A172 (cell line): ENCODE measurements around the gene PMP22. TPM values are rescaled to one million over a fixed set of nuclear protein-coding genes. Genes with fewer than 3 reads are reported as not detected.
"Not testable (repeated sequence)": the region's sequence is repeated elsewhere in the genome, so short reads cannot be mapped to it uniquely, and the experiment has no call there.

ENCODE experiments used
- DNase-seq: peaks from one replicate; pipeline ENCODE4 v3.0.0-alpha.2; 2015; ENCODE audit warnings: low spot score
- total RNA-seq: library from RNA; depleted of rRNA; stranded (reverse); fragments of >200 nt; shearing (Covaris generic); gene quantifications from 2 replicates; pipeline ENCODE4 v1.2.3, GENCODE V29; 2014; rRNA removed

The PMP22 gene
- total RNA-seq, 1 experiment from 2014 or later = 45.4 TPM

GRCh38 chr17:15213381-15214087 is 51.6 kb downstream of the PMP22 start:
- DNase-seq = peak; percentile 17

GRCh38 chr17:15210247-15210646 is 54.9 kb downstream of the PMP22 start:
- no peak for DNase-seq

GRCh38 chr17:15203062-15203461 is 62.1 kb downstream of the PMP22 start:
- DNase-seq = not testable (repeated sequence)

GRCh38 chr17:15200574-15200973 is 64.6 kb downstream of the PMP22 start:
- not testable (repeated sequence) for DNase-seq

GRCh38 chr17:15197229-15197628 is 67.9 kb downstream of the PMP22 start:
- no peak for DNase-seq

GRCh38 chr17:15194859-15195277 is 70.3 kb downstream of the PMP22 start:
- DNase-seq = no peak

- peak; percentile 11 for DNase-seq
Measured at GRCh38 chr17:15185625-15185991, 79.5 kb downstream of the PMP22 start.

GRCh38 chr17:15184872-15185624 is 80.1 kb downstream of the PMP22 start:
- DNase-seq = no peak

- no peak for DNase-seq
Measured at GRCh38 chr17:15181816-15182215, 83.3 kb downstream of the PMP22 start.

- no peak for DNase-seq
Measured at GRCh38 chr17:15181333-15181732, 83.8 kb downstream of the PMP22 start.

GRCh38 chr17:15180121-15180561 is 85.0 kb downstream of the PMP22 start:
- no peak for DNase-seq

Other genes starting within 250 kb of the PMP22 start
- not detected in 2 replicates for gene TEKT3, start 76.3 kb upstream of the PMP22 start, total RNA-seq
- gene CDRT4, start 202.3 kb upstream of the PMP22 start, total RNA-seq = 0.96 TPM in 1 of 2 replicates, not detected in the other